Mesendoderm (in vitro differentiated cells): ENCODE results near the gene GBE1.

Experiments
- DNase-seq: peaks from one replicate; pipeline ENCODE4 v3.0.0; 2013
- H2AK5ac ChIP-seq: 2 replicates; pipeline ENCODE4 v1.6.1; 2013; ENCODE audit warnings: low read length, inconsistent platforms
- H2BK120ac ChIP-seq: 2 replicates; pipeline ENCODE4 v1.6.1; 2013; ENCODE audit warnings: low read depth, mild to moderate bottlenecking, low read length, moderate library complexity, mixed read lengths
- H2BK15ac ChIP-seq: replicated peaks from 2 replicates; pipeline ENCODE4 v1.6.1; 2013; ENCODE audit warnings: low read depth, mild to moderate bottlenecking, moderate library complexity
- H2BK5ac ChIP-seq: 2 replicates; pipeline ENCODE4 v1.6.1; 2013; ENCODE audit warnings: low read length, inconsistent platforms
- H3K18ac ChIP-seq: 2 replicates; pipeline ENCODE4 v1.6.1; 2013; ENCODE audit warnings: mild to moderate bottlenecking, low read length, mixed read lengths
- H3K23ac ChIP-seq: one replicate; pipeline ENCODE4 v1.6.1; 2013; ENCODE audit warnings: low read length
- H3K27ac ChIP-seq: 2 replicates; pipeline ENCODE4 v1.5.1; 2013; ENCODE audit warnings: low read depth, mild to moderate bottlenecking, inconsistent platforms, low read length, moderate library complexity
- H3K27me3 ChIP-seq: 2 replicates; pipeline ENCODE4 v1.6.1; 2013; ENCODE audit warnings: low read length, control low read depth, mild to moderate bottlenecking, inconsistent platforms; ENCODE audit not compliant: insufficient read depth, poor library complexity
- H3K36me3 ChIP-seq: 2 replicates; pipeline ENCODE4 v1.6.1; 2013; ENCODE audit warnings: low read length, inconsistent platforms; ENCODE audit not compliant: control insufficient read depth, insufficient read depth
- H3K4ac ChIP-seq: one replicate; pipeline ENCODE4 v1.6.1; 2013; ENCODE audit warnings: low read depth, mild to moderate bottlenecking, low read length, moderate library complexity
- H3K4me1 ChIP-seq: 2 replicates; pipeline ENCODE4 v1.6.1; 2013; ENCODE audit warnings: low read depth, low read length, inconsistent platforms; ENCODE audit not compliant: control insufficient read depth
- H3K4me2 ChIP-seq: 2 replicates; pipeline ENCODE4 v1.6.1; 2013; ENCODE audit warnings: low read length
- H3K4me3 ChIP-seq: 2 replicates; pipeline ENCODE4 v1.5.1; 2013; ENCODE audit warnings: mild to moderate bottlenecking, low read length
- H3K56ac ChIP-seq: one replicate; pipeline ENCODE4 v1.6.1; 2013; ENCODE audit warnings: low read length
- H3K79me1 ChIP-seq: 2 replicates; pipeline ENCODE4 v1.6.1; 2013; ENCODE audit warnings: low read length, inconsistent platforms
- H3K79me2 ChIP-seq: 2 replicates; pipeline ENCODE4 v1.6.1; 2013; ENCODE audit warnings: mild to moderate bottlenecking, low read length; ENCODE audit not compliant: control insufficient read depth, insufficient read depth
- H3K9ac ChIP-seq: 2 replicates; pipeline ENCODE4 v1.6.1; 2013; ENCODE audit warnings: low read length, inconsistent platforms
- H4K5ac ChIP-seq: one replicate; pipeline ENCODE4 v1.6.1; 2013; ENCODE audit warnings: low read length
- H4K8ac ChIP-seq: one replicate; pipeline ENCODE4 v1.6.1; 2013; ENCODE audit warnings: low read depth, mild to moderate bottlenecking, control low read depth, low read length, moderate library complexity
- WGBS: extraction: QIAGEN DNeasy Blood & Tissue Kit; methylation state at CpG from one replicate; pipeline ENCODE4 v1.1.7; 2013; ENCODE audit warnings: low lambda C conversion rate, missing lambda C conversion rate; ENCODE audit not compliant: insufficient coverage; ENCODE audit errors: extremely low coverage; 5-methylcytosine and 5-hydroxymethylcytosine counted together

GBE1 gene

DNA sequence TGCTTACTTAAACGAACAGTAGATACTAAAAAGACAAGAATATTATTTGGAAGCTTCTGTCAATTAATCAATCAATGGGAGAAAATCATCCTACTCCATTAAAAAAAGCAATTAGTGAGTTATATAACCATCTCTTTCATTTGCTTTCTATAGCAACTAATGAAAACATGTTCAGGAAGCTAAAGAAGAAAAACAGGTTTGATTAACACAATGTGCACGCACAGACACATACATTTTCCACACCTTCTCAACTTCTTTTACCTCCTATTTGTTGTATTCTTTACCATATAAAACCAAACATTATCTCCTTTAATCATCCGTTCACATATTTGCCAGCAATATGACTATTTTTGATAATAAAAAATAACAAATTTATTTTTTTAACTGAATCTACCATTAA lies 111.3 kb downstream of the GBE1 start:
- Histone ChIP-seq H4K8ac (no peak overlapping the region), H3K27me3 (no peaks in the 10 kb centered on the region), H3K79me1 (no peaks in the 10 kb centered on the region), H3K4me2 (no peak overlapping the region), H3K27ac (no peak overlapping the region), H3K56ac (no peak overlapping the region), H4K5ac (no peak overlapping the region), H3K4me1 (no peaks in the 10 kb centered on the region), H2AK5ac (no peak overlapping the region), H2BK5ac (no peak overlapping the region), H3K4me3 (no peak overlapping the region), H3K18ac (no peak overlapping the region), H3K79me2 (no peaks in the 10 kb centered on the region), H3K23ac (no peak overlapping the region), H3K4ac (no peak overlapping the region), H2BK120ac (no peak overlapping the region), H3K9ac (no peak overlapping the region), H2BK15ac (no peak overlapping the region), H3K36me3 (no peaks in the 10 kb centered on the region)
- no peak for DNase-seq
- WGBS, result 100% methylated on average over 1 of the region's 3 CpGs

DNA sequence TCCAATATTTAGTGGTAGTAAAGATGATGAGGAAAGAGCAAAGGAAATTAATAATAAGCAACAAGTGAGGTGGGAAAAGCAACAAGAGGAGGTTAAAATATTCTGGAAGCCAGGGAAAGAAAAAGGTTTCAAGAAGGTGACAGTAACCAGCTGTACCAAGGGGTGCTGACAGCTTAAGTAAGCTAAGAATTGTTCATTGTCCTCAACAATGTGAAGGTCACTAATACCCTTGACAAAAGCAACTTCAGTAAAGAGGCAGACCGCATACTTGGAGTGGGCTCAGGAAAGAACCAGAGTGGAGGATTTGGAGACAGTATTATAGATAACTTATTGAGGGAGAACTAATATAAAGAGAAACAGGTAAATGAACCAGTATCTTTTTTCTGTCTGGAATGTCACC lies 116.2 kb downstream of the GBE1 start:
- H4K5ac ChIP-seq, result no peak overlapping the region
- no peaks in the 10 kb centered on the region for H3K79me1 ChIP-seq
- no peak overlapping the region for H3K9ac ChIP-seq
- H3K23ac ChIP-seq, result no peak overlapping the region
- H2BK120ac ChIP-seq, result no peak overlapping the region
- H3K27ac ChIP-seq, result no peak overlapping the region
- H2AK5ac ChIP-seq, result no peak overlapping the region
- H3K79me2 ChIP-seq, result no peaks in the 10 kb centered on the region
- no peaks in the 10 kb centered on the region for H3K27me3 ChIP-seq
- no peak overlapping the region for H3K56ac ChIP-seq
- no peak overlapping the region for H2BK5ac ChIP-seq
- H3K36me3 ChIP-seq, result no peaks in the 10 kb centered on the region
- DNase-seq, result no peak
- H3K18ac ChIP-seq, result no peak overlapping the region
- H3K4ac ChIP-seq, result no peak overlapping the region
- no peak overlapping the region for H4K8ac ChIP-seq
- H3K4me1 ChIP-seq, result no peaks in the 10 kb centered on the region
- H3K4me2 ChIP-seq, result no peak overlapping the region
- no peak overlapping the region for H2BK15ac ChIP-seq
- WGBS, result no CpG with 5 or more reads among the region's 1 CpG
- no peak overlapping the region for H3K4me3 ChIP-seq

DNA sequence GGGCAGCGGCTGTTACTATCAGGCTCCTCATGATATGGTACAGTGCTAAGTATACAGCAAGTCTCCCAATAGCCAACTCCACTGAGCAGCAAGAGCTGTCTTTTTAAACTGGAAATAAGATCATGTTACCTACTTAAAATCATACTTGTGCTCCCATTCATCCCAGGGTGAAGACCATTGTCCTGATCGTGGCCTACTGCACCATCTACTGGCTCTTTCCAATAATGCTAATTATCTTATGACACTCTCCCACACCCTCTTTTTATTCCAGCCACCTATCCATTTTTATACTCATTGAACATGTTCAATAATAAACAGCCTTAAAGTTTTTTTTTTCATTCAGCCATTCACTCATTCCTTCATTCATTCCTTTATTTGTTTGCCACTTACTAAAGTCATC lies 117.7 kb downstream of the GBE1 start:
- no peaks in the 10 kb centered on the region for H3K36me3 ChIP-seq
- WGBS, result no CpG with 5 or more reads among the region's 2 CpGs
- peak; percentile 40 for DNase-seq

GRCh38 chr3:81638480-81638879 lies 123.0 kb downstream of the GBE1 start:
- DNase-seq, result no peak
- H3K27me3 ChIP-seq, result no peaks in the 10 kb centered on the region

More for the DNA sequence above, 117.7 kb downstream of the GBE1 start:
- H2BK15ac ChIP-seq, result no peak overlapping the region
- H3K27me3 ChIP-seq, result no peaks in the 10 kb centered on the region
- no peak overlapping the region for H4K8ac ChIP-seq
- no peak overlapping the region for H2BK5ac ChIP-seq
- no peak overlapping the region for H3K4me3 ChIP-seq
- H3K79me1 ChIP-seq, result no peaks in the 10 kb centered on the region
- H3K18ac ChIP-seq, result no peak overlapping the region
- H3K4me2 ChIP-seq, result no peak overlapping the region
- H2BK120ac ChIP-seq, result no peak overlapping the region
- H2AK5ac ChIP-seq, result no peak overlapping the region
- H3K4me1 ChIP-seq, result peaks cover 2% of the 10 kb centered on the region
- H3K4ac ChIP-seq, result no peak overlapping the region
- H3K23ac ChIP-seq, result no peak overlapping the region
- H4K5ac ChIP-seq, result no peak overlapping the region
- no peak overlapping the region for H3K9ac ChIP-seq
- H3K27ac ChIP-seq, result no peak overlapping the region
- no peak overlapping the region for H3K56ac ChIP-seq
- H3K79me2 ChIP-seq, result no peaks in the 10 kb centered on the region

DNA sequence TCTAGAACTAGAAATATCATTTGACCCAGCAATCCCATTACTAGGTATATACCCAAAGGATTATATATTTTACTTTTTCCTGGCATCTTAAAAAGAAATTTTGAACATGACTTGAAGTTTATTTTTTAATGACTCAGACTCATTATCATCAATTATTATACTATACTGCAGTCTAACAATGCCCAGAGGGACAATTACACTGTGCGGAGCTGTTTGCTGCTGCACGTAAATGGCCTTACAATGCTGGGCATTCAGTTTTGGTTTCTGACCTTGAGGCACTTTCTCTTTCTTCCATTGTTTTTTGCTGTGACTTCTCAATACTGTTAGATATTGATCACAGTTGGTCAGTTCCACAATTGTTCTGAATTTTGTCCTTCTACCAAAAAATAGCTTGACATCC lies 128.8 kb downstream of the GBE1 start:
- Histone ChIP-seq H2BK120ac (no peak overlapping the region), H3K23ac (no peak overlapping the region), H3K27me3 (no peaks in the 10 kb centered on the region), H3K9ac (no peak overlapping the region), H3K4ac (no peak overlapping the region), H3K4me1 (no peaks in the 10 kb centered on the region), H3K79me1 (no peaks in the 10 kb centered on the region), H3K4me3 (no peak overlapping the region), H2BK15ac (no peak overlapping the region), H2AK5ac (no peak overlapping the region), H3K4me2 (no peak overlapping the region), H3K18ac (no peak overlapping the region), H3K27ac (no peak overlapping the region), H3K56ac (no peak overlapping the region), H2BK5ac (no peak overlapping the region), H4K5ac (no peak overlapping the region), H3K79me2 (no peaks in the 10 kb centered on the region), H3K36me3 (no peaks in the 10 kb centered on the region), H4K8ac (no peak overlapping the region)
- WGBS, result no CpG with 5 or more reads among the region's 2 CpGs
- no peak for DNase-seq

More at GRCh38 chr3:81638480-81638879, 123.0 kb downstream of the GBE1 start:
- Histone ChIP-seq H3K4me2 (no peak overlapping the region), H2BK5ac (no peak overlapping the region), H4K5ac (no peak overlapping the region), H3K4me3 (no peak overlapping the region), H3K18ac (no peak overlapping the region), H3K79me1 (no peaks in the 10 kb centered on the region), H3K23ac (no peak overlapping the region), H3K79me2 (no peaks in the 10 kb centered on the region), H2BK15ac (no peak overlapping the region), H2AK5ac (no peak overlapping the region), H3K56ac (no peak overlapping the region), H3K4me1 (peaks cover 2% of the 10 kb centered on the region), H3K4ac (no peak overlapping the region), H3K9ac (no peak overlapping the region), H3K36me3 (no peaks in the 10 kb centered on the region), H3K27ac (no peak overlapping the region), H2BK120ac (no peak overlapping the region), H4K8ac (no peak overlapping the region)

DNA sequence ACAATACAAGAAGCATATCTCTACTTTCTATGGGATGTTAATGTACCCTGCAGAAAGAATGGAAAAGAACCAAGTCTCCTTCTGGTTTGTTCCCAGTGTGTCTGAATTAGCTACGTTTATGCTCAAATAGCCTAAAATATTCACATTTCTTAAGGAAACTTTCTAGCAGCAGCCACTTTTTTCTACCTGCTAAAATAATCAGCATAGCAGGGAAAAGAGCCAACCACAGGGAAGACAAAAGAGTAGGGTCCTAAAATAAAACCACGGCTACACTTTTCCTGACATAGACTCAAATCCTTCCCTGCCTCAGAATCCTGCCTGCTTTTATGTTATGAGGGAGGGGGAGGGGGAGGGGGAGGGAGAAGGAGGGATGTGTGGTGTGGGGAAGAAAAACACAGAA lies 136.7 kb downstream of the GBE1 start:
- no peak overlapping the region for H3K18ac ChIP-seq
- no peak overlapping the region for H3K4me3 ChIP-seq
- H3K4me1 ChIP-seq, result no peaks in the 10 kb centered on the region
- H2BK5ac ChIP-seq, result no peak overlapping the region
- H3K79me2 ChIP-seq, result no peaks in the 10 kb centered on the region
- H3K79me1 ChIP-seq, result no peaks in the 10 kb centered on the region
- H2BK120ac ChIP-seq, result no peak overlapping the region
- no peak overlapping the region for H2BK15ac ChIP-seq
- no peaks in the 10 kb centered on the region for H3K27me3 ChIP-seq
- H3K36me3 ChIP-seq, result no peaks in the 10 kb centered on the region
- no peak overlapping the region for H3K4me2 ChIP-seq
- WGBS, result no CpG with 5 or more reads among the region's 2 CpGs
- peak; percentile 4 for DNase-seq
- no peak overlapping the region for H4K8ac ChIP-seq
- no peak overlapping the region for H3K27ac ChIP-seq
- no peak overlapping the region for H3K23ac ChIP-seq
- H3K56ac ChIP-seq, result no peak overlapping the region
- H3K9ac ChIP-seq, result no peak overlapping the region
- no peak overlapping the region for H4K5ac ChIP-seq
- no peak overlapping the region for H2AK5ac ChIP-seq
- H3K4ac ChIP-seq, result no peak overlapping the region
